GM19043 (cell line): ENCODE measurements around the gene PEX5L.
A peak's percentile ranks its signal among the peaks of the same experiment; 100 is the strongest.

Experiments
- ATAC-seq: cut with Tn5 transposase; IDR thresholded peaks from one replicate; pipeline ENCODE4 v1.9.1; 2021; ENCODE audit warnings: low read depth; ENCODE audit not compliant: unreplicated experiment

Gene PEX5L

DNA sequence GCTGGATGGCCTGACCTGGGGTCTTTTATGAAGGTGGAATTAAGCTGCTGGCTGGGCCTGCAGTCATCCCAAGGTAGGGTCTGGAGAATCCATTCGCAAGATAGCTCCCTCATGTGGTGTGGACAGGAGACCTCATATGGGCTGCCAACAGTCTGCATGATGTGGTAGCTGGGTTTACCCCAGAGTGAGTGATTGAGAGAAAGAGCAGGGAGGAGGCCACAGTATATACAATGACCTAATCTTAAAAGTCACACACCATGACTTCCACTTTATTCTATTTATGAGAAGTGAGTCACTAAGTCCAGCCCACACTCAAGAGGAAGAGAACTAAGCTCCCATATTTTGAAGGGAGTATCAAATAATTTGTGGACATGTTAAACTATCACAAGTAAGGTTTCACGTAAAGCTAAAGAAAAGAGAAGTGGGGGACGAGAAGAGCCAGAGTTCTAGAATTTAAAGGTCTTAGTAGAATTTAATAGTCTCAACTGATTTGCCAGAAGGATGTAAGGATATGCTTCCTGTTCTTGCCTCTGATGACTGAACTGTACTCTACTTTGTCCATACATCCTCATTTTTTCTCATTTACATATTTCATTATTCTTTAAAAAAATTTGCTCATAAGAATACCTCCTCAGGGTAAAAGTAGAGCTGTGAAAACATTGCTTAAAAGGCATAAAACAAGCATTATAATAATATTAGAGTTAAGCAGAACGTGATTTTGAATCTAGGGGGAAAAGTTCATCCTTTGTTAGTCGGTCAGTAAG lies 184.4 kb downstream of the PEX5L start:
- peak; percentile 57 for ATAC-seq

DNA sequence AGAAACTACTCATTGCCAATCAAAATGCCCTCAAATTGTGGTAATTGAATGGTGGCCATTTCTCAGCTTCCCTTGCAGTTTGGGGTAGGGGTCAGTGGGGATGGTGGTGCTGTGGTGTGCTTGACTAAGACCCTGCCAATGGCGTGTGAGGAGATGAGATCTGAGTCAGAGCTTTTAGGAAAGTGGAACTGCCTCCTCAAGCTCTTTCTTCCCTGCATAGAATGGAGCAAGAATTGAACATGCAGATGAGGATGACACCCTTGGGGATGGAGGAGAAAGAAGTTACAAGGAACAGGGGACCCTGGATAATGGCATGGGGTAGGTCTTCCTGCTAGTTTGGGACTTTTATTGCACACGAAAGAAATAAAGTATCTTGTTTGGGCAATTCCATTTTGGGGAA lies 188.0 kb downstream of the PEX5L start:
- ATAC-seq: no peak

DNA sequence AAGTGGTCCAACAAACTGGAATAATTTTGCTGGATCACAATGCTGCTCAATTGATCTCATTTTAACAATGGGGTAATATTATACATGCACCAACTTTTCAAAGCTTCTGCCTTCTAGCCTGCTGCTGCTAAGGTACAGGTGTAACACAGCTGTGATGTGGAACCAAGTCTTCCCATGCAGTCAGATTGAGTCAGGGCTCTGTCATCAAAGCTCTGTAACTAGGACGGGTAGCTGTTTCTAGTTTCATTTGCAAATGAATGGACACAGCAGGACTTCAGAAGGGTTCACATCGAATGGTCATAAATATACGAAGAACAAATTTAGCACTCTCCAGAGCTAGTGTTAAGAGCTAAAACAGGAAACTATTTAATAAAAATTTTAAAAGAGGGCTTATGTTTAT lies 194.7 kb downstream of the PEX5L start:
- no peak for ATAC-seq

DNA sequence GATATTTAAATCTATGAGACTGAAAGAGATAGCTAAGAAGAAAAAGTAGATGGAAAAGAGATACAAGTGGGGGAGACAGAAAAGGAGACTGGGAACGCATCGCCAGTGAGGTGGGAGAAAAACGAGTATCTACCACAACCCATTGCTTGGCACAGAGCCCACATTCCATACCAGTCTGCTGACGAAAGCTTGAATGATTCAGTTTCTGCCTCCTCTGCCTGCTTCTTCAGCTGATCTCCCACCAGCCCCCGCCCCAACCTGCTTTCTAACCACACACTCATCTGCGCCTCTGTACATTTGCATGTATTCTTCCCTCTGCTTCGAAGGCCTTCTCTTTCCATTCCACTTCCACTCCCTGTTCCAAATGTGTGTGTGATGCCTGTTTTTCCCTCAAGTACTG lies 195.8 kb downstream of the PEX5L start:
- no peak for ATAC-seq

DNA sequence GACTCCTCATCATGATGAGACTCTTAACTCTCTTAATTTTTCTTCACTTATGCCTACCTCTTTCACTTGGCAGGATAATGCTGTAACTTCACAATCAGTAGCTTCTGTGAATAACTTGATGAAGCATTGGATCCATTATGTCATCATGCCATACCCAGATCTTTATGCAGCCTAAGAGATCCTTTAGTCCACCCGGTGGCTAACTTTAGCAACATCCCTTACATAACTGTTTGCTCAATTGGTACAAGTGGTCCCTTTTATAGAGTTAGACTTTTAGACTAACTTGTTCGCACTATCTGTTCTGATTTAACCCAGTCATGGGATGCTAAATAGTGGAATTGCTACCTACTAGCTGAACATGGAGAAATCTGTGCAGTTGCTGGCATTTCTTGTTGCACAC lies 199.4 kb downstream of the PEX5L start:
- ATAC-seq: no peak

DNA sequence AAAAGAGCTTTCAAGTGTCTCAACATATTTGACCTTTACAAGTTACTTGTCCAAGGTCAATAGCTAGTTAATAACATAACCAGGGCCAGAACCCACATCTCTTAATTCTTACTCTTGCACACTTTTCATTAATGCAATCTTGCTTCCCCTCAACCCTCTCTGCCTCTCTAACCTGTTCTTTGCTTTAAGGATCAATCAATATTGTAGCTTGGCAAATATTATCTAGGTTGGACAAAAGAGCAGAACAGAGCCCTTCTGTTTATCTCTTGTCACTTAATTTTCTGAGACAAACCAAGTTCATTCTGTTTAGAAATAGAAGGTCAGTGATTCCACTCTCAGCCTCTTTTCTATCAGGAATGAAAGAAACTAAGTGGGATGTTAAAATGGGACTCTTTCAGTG lies 203.4 kb downstream of the PEX5L start:
- ATAC-seq: no peak

DNA sequence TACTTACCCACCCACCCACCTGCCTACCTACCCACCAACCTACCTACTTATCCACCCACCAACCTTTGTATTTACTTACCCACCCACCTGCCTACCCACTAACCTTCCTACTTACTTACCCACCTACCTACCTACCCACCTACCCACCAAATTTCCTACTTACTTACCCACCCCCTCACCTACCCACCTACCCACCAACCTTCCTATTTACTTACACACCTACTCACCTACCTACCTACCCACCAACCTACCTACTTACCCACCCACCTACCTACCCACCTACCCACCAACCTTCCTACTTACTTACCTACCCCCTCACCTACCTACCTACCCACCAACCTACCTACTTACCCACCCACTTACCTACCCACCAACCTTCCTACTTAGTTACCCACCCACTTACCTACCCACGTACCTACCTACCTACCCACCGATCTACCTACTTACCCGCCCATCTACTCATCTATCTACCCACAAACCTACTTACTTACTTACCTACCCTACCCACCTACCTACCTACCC lies 204.3 kb downstream of the PEX5L start:
- no peak for ATAC-seq

DNA sequence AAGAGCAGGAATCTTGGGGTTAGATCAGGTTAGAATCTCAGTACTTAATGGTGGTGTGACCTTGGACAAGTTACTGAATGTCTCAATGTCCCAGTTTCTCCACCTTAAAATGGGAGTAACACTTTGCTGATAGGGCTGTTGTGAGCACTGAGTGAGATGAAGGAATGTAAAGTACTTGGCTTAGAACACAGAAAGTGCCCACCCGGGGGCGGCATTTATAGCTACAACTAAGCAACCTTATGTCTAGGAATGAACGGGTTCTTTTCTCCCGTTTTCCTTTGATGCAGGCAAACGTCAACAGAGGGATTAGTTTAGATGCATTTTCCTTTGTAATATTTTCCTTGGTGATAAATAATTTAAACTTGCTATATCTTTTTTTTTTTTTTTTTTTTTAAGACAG lies 207.3 kb downstream of the PEX5L start:
- ATAC-seq: no peak

DNA sequence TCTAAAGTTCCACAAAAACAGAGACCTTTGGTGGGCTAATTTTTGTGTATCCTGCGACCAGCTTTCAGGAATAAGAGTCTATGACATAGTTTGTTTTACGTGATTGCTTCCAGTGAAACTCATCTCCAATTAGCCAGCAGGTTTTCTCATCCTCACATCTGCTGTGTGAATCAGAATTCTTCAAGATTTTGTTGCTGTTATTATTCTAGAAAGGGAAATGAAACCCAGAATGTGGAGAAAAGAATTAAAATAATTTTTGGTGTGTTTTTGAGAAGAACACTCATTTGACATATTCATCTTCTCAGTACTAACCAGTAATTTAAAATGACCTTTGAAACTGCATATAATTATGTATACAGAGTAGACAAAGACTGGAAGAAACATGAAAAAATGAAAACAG lies 208.0 kb downstream of the PEX5L start:
- no peak for ATAC-seq

DNA sequence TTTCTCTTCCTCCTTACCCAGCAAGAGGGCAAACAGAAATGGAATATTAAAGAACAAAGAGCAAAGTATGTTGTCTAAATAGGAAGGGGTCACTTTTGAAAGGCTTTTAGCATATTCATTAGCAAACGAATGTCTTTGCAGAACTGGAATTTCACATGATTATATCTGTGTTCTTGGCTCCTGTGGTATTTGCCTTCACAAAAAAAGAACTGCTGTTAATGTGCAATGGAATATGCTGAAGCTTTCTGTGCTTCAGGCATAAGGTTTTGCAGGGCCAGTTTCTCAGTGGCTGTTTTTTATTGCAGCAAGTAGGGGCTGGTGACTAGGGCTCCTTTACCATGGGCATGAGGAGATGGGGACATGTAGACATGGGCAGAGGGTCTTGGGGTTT lies 210.5 kb downstream of the PEX5L start:
- ATAC-seq: no peak

DNA sequence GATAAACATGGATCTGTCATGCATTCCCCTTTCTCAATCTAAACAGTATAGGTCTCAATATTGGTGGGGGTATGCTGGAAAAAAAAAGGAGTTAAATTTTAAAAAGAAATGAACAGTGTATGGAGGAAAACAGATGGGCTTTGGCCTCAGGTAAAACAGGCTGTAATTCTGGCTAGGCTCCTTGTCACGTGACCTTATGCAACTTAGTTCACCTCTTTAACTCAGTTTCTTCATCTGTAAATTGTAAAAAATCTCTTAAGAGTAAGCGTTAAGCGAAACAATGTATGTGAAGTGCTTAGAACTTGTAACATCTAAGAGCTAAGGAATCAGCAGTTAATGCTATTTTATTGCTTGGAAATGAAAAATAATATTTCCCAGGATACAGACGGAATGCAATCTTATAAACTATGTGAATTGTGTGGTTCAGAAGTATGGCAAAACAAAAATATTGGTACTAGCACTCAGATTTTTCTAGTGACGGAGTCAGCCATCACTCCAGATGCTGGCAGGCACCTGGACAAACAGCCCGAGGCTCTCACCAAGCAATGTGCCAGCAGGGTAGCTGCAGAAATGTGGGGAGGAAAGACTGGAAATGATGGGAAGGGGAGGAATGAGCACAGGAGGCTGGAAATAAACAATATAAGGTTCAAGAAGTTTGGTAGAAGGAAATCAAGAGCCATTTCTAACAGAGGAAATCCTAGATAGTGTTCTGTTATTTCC lies 211.1 kb downstream of the PEX5L start:
- no peak for ATAC-seq

DNA sequence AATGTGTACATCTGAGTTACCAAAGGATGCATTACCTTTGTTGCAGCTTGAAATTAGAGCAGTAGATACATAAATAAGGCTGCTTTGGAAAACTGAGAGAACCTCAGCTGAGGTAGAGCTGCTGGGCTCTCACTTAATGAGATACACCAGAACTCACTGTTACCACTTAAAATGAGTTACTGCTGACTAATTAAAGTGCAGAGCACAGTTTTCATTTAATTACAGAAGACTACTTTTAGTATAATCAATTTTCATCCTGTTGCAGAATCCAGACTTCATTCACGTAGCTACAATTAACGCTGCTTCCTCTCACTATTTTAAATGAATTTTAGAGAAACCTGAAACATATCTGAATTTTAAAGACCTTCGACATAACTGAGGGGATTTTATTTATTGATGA lies 214.4 kb downstream of the PEX5L start:
- no peak for ATAC-seq

DNA sequence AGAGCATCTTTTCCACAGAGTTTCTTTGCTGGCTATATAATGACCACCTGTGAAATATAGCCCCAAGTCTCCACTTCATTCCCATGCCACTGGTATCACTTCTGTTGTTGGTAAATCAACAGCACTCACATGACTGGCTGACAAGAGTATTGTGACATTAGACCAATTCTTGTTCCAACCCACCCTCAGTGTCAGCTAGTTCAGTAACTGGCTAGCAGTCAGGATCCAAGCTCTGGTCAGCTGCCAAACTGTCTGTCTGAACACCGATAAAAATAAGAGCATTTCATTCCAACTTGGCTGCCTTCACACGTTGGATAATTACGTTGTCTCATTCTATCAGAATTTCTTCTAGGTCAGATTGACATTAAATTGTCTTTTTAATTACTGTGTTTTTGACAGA lies 217.4 kb downstream of the PEX5L start:
- ATAC-seq: no peak

DNA sequence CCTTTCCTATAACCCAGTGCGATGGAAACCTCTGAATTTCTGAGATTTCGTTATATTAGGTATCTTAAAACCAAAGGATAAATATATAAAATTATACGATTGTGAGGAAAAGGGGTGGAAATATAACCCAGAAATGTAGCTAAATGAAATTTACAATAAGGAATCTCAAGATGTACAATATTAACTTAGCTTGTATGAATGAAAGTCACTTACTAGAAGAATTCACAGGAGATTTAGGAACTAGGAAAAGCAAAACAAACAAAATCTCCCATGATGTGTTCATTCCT lies 224.7 kb downstream of the PEX5L start:
- no peak for ATAC-seq

DNA sequence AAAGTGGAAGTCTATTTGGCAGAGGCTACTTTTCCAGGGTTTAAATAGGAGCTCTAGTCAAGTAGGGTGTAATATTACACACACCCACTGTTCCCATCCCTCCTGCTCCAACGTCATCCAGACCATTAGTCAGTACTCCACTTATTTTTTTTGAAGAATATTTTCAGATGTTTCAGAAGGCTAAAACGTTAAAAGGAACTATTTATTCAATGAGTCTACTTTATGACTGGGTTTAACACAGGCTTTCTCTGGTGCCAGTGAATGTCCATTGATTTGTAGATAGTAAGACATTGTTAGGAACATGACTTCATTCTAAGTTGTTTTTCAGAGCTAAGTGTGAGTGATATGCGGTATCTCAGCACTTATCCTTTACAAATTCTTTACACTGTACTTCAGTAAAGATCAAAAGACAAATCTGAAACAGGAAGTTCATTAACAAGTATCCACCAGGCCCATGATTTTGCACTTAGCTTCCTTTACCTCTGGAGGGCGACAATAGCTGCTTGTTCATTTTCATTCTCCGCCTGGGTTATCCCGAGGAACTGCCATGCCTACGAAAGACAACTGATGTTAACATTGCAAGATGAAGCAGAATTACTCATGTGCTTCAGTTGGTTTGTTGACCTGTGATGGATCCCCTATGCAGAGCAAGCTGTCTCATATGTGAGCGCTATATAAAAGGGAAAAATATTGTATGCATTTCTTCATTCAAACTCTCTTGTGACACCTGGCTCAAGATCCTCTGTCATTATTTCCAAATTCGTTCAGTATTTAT lies 225.2 kb downstream of the PEX5L start:
- ATAC-seq: peak; percentile 83

DNA sequence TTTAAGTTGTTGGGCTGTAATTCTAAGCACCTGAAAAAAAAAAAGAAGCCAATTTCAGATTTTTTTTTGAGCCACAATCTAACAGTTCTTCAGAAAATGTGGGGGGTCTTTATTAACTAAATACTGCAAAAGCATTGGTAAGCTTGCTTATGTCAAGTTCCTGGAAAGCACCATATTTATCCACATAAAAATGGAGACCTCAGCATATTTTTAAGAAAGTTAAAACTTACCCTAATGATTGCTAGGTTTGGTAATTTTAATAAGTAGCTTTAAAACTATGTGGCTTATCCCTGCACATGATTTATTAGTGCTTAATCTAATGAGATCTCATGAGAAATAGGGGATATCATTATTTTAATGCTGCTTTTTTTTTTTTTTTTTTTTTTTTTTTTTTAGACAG lies 227.1 kb downstream of the PEX5L start:
- no peak for ATAC-seq

DNA sequence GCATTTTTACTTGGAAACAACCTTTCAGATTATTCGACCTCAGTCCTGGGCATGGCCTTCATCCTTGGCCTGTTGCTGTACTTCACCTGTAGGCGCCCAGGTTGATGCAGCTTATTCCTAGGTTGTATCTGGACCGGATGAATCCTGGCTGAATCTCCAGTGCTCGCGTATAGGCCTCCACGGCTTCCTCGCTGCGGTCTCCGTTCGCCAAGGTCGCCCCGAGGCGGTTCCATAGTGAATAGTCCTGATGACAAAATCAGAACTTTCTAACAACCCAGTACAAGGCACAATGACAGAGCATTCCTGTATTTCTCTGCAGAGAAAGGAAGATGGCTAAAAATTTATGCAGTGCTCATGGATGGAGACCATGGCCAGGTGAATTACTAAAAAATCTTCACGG lies 229.1 kb downstream of the PEX5L start:
- no peak for ATAC-seq

DNA sequence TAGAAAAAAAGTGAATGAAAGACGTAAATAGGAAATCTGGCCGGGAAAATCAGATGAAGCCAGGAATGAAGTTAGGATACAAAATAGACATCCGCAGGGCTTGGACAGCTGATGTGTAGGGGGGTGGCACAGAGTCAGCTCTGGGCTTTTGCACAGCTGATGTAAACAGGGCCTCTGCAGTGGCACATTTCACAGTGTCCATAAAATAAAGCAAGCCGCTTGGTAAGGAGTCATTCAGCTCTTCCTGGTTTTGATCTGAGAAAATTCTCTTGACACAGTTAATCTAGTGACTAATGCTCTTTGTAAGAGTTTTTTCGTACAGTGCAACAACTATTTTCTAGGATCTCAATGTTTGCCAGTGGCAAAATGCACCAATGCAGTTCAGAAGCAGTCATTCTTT lies 230.6 kb downstream of the PEX5L start:
- no peak for ATAC-seq

DNA sequence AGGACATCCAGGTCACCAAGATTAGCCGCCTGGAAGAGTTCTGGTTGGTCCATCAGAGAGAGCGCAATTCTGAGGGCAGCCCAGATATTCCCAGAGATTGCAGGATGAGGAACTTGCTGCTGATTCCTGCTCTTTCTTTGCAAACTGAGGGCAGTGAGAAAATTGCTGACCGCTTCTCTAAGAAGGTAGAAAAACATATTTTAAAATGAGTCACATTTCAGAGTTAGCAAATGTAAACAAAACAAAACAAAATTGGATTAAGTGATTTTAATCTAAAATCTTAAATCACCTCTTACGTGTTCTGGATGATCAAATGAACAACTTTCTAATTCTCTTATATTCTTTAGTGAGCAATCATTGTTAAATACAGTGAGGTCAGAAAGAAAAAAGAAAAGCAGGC lies 234.9 kb downstream of the PEX5L start:
- no peak for ATAC-seq

DNA sequence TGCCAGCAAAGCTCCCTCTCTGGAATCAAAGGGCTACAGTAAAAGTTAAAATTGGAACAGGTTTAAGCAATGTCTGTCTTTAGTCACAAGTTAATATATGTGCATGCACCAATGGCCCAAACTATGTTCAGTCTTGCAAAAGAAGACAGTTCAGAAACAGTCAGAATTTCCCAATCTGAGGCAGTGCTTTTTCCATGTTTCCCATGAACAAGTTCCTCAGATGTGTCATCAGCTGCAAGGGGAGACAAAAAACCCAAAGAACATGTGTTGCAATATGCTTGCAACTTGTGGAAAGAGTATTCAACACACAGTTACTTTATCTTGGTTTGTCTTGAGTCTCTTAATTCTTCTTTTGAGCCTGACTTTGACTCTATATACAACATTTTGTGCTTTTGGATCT lies 235.5 kb downstream of the PEX5L start:
- no peak for ATAC-seq

DNA sequence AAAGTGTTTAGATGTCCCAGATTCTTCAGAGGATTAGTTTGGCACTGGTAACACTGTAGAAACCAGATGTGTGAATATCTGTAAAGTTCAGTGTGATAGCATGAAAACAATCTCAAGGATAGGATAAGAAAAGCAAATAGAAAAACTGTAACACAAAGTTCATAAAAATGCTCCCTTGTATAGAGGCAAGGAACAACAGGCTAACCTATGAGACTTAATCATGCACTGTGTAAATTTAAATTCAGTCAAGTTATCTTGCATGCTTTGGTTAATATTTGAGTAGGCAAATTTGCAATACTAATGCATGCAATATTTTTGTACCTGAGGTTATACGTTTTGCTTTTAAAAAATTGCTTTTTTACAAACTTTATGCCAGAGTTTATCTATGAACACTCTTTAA lies 239.5 kb downstream of the PEX5L start:
- no peak for ATAC-seq

DNA sequence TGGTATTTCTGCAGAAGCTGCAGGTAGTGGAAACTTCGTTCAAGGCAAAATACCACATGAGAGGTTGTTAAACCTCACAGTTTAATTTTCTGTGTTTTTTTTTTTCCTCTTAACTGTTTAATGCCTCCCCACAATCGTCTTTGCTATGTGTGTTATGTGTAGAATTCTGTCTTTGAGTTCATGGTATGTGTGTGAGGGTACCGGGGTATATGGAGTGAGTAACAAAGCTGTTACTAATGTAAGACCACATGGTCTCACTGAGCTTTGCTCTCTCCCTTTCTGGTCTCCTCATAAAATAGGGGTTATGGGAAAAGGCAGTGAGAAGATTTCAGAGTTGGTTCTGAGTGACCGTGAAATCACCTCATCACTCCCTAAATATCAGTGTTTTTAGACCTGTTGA lies 240.3 kb downstream of the PEX5L start:
- no peak for ATAC-seq
